HEK293T (cell line): ENCODE results near the gene ARL3.

Experiments used
- BHLHE40 ChIP-seq: fragments of 450-650 bp; IDR thresholded peaks from 2 replicates; pipeline ENCODE4 v1.6.1; 2016; ENCODE audit warnings: mild to moderate bottlenecking, moderate library complexity, borderline replicate concordance
- CTBP1 ChIP-seq: fragments of 450-650 bp; IDR thresholded peaks from 2 replicates; pipeline ENCODE4 v1.6.1; 2016; ENCODE audit warnings: borderline replicate concordance
- FOXK2 ChIP-seq: fragments of 450-650 bp; IDR thresholded peaks from 2 replicates; pipeline ENCODE4 v1.6.1; 2016; ENCODE audit warnings: mild to moderate bottlenecking
- FOXM1 ChIP-seq: fragments of 450-650 bp; IDR thresholded peaks from 2 replicates; pipeline ENCODE4 v1.6.1; 2017; ENCODE audit warnings: mild to moderate bottlenecking, borderline replicate concordance
- HDGF ChIP-seq: fragments of 450-650 bp; IDR thresholded peaks from 2 replicates; pipeline ENCODE4 v1.6.1; 2017; ENCODE audit warnings: antibody characterized with exemption, borderline replicate concordance
- L3MBTL2 ChIP-seq: fragments of 450-650 bp; conservative IDR thresholded peaks from 2 replicates; pipeline ENCODE4 v1.6.1; 2016; ENCODE audit warnings: mild to moderate bottlenecking
- NFRKB ChIP-seq: fragments of 450-650 bp; IDR thresholded peaks from 2 replicates; pipeline ENCODE4 v1.6.1; 2016; ENCODE audit warnings: mild to moderate bottlenecking, moderate library complexity
- SP1 ChIP-seq: fragments of 450-650 bp; IDR thresholded peaks from 2 replicates; pipeline ENCODE4 v1.6.1; 2017
- SUZ12 ChIP-seq: fragments of 450-650 bp; IDR thresholded peaks from 2 replicates; pipeline ENCODE4 v1.6.1; 2016; ENCODE audit warnings: mild to moderate bottlenecking
- TARDBP ChIP-seq: fragments of 450-650 bp; IDR thresholded peaks from 2 replicates; pipeline ENCODE4 v1.6.1; 2016
- TF ChIP-seq, protein P1 (sequence below): fragments of 450-650 bp; IDR thresholded peaks from 2 replicates; pipeline ENCODE4 v1.6.1; 2016

DNA sequence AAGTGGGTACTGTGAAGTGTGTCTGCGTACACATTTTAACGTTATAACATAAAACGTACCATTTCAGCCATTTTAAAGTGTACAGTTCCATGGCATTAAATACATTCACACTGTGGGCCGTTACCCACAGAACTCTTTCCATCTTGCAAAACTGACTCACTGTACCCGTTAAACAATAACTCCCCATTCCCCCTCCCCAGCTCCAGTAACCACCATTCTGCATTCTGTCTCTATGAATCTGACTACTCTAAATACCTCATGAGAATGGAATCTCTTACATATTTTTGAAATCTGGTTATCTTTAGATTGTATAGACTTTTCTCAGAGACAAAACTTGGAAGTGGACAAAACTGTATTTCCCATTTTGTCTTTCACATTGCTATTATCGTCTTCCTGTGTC, 9.3 kb downstream of the ARL3 start:
- no peak for TF ChIP-seq FOXM1
- TF ChIP-seq TARDBP: no peak
- no peak for TF ChIP-seq FOXK2
- TF ChIP-seq, protein P1, sequence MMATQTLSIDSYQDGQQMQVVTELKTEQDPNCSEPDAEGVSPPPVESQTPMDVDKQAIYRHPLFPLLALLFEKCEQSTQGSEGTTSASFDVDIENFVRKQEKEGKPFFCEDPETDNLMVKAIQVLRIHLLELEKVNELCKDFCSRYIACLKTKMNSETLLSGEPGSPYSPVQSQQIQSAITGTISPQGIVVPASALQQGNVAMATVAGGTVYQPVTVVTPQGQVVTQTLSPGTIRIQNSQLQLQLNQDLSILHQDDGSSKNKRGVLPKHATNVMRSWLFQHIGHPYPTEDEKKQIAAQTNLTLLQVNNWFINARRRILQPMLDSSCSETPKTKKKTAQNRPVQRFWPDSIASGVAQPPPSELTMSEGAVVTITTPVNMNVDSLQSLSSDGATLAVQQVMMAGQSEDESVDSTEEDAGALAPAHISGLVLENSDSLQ: no peak
- TF ChIP-seq BHLHE40: no peak
- no peak for TF ChIP-seq SUZ12
- no peak for TF ChIP-seq NFRKB
- no peak for TF ChIP-seq HDGF
- no peak for TF ChIP-seq L3MBTL2
- no peak for TF ChIP-seq SP1
- no peak for TF ChIP-seq CTBP1
